GM12891 (cell line): ENCODE results near the gene TENT4B.

Source experiments
- POLR2A ChIP-seq: IDR thresholded peaks from 2 replicates; pipeline ENCODE4 v1.6.1; 2011; ENCODE audit warnings: low read depth, low read length, control low read depth
- POLR2AphosphoS5 ChIP-seq: IDR thresholded peaks from 2 replicates; pipeline ENCODE4 v1.6.1; 2011; ENCODE audit warnings: low read depth, low read length, control low read depth

DNA sequence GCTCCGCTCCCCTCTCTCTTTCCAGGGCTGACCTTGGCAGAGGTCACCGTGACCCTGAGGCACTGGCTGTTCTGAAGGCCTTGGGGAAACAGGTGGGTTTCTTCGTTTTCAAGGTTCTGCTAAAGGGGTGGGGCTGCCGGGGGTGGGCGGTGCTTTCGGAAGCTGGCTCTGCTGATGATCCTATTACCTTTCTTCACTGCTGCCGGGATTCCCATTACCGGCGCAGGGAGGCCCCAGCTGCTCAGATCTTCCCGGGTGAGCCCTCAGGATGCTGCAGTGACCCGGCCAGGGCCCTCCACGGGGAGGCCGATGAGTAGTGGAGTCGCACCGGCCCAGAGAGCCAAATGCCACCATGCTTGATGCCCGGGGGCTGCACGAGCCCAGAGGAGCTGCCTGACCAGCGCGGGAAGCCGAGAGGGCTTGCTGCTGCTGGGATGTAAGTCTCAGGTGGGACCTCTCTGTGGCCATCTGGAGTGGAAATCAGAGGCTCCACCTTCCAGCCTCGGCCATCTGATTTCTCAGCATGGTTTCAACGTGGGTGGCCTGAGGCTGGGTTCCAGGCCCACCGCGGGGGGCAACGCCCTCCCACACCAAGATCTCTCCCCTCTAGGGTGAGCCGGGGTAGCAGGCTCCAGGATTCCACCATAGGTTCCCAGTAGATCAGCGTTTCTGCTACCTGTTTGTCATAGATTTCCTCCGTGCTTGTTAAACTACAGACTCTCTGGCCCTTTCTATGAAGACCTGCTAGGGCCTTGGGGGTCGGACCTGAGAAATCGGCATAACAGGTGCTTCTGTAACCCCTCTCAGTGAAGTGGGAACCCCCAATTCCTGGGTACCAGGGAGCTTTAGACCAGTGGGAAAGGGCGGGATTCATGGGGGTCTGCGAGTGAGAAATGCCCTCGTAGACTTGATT, 91.7 kb downstream of the TENT4B start:
- TF ChIP-seq POLR2AphosphoS5 = no peak
- TF ChIP-seq POLR2A = no peak
